Neural crest cell (in vitro differentiated cells): Measurements from ENCODE around the gene ITPKC. TPM values are rescaled to one million over a fixed set of nuclear protein-coding genes. Genes with fewer than 3 reads are reported as not detected.

ENCODE experiments used
- DNase-seq: peaks from one replicate; pipeline ENCODE4 v3.0.0; 2021; ENCODE audit warnings: low read depth, mixed read lengths, low spot score
- H3K27ac Mint-ChIP-seq: one replicate; pipeline ENCODE4 v1.8.0; 2021; ENCODE audit warnings: mild to moderate bottlenecking, mixed read lengths; ENCODE audit not compliant: unreplicated experiment
- H3K27me3 Mint-ChIP-seq: 2 replicates; pipeline ENCODE4 v1.8.0; 2021; ENCODE audit warnings: low read depth, mild to moderate bottlenecking, mixed read lengths
- H3K36me3 Mint-ChIP-seq: 2 replicates; pipeline ENCODE4 v1.8.0; 2021; ENCODE audit warnings: low read depth, mild to moderate bottlenecking, mixed read lengths
- H3K4me1 Mint-ChIP-seq: 2 replicates; pipeline ENCODE4 v1.8.0; 2021; ENCODE audit warnings: mixed read lengths
- H3K4me3 Mint-ChIP-seq: one replicate; pipeline ENCODE4 v1.8.0; 2021; ENCODE audit warnings: mild to moderate bottlenecking, mixed read lengths
- H3K9me3 Mint-ChIP-seq: 2 replicates; pipeline ENCODE4 v1.8.0; 2021; ENCODE audit warnings: mixed read lengths
- total RNA-seq: library from RNA; stranded (reverse); gene quantifications from 2 replicates; pipeline ENCODE4 v1.2.1, GENCODE V29; 2021
- TF ChIP-seq, protein P1 (sequence below): fragments of 200-600 bp; sonication (generic); conservative IDR thresholded peaks from 2 replicates; pipeline ENCODE4 v1.5.0; 2021; ENCODE audit warnings: antibody characterized with exemption, mild to moderate bottlenecking

Gene ITPKC
- total RNA-seq, 1 donor from 2014 or later, result 13.9 TPM

DNA sequence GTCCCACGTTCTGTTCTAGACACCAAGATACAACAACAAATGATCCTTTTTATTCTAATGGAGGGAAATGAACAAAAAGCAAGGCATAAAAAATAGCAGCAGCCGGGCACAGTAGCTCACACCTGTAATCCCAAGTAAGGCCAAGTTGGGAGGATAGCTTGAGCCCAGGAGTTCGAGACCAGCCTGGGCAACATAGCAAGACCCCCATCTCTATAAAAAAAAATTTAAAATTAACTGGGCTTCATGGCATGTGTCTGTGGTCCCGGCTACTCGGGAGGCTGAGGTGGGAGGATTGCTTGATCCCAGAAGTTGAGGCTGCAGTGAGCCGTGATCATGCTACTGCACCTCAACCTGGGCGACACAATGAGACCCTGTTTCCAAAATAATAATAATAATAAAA, 59.5 kb downstream of the ITPKC start:
- Mint-ChIP-seq H3K4me3 (peak overlapping the region; percentile 96), H3K9me3 (no peaks in the 10 kb centered on the region), H3K36me3 (peaks cover 4% of the 10 kb centered on the region), H3K4me1 (peaks cover 41% of the 10 kb centered on the region), H3K27me3 (no peaks in the 10 kb centered on the region), H3K27ac (no peak overlapping the region)
- TF ChIP-seq, protein P1, sequence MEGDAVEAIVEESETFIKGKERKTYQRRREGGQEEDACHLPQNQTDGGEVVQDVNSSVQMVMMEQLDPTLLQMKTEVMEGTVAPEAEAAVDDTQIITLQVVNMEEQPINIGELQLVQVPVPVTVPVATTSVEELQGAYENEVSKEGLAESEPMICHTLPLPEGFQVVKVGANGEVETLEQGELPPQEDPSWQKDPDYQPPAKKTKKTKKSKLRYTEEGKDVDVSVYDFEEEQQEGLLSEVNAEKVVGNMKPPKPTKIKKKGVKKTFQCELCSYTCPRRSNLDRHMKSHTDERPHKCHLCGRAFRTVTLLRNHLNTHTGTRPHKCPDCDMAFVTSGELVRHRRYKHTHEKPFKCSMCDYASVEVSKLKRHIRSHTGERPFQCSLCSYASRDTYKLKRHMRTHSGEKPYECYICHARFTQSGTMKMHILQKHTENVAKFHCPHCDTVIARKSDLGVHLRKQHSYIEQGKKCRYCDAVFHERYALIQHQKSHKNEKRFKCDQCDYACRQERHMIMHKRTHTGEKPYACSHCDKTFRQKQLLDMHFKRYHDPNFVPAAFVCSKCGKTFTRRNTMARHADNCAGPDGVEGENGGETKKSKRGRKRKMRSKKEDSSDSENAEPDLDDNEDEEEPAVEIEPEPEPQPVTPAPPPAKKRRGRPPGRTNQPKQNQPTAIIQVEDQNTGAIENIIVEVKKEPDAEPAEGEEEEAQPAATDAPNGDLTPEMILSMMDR, result no peak
- DNase-seq, result no peak

DNA sequence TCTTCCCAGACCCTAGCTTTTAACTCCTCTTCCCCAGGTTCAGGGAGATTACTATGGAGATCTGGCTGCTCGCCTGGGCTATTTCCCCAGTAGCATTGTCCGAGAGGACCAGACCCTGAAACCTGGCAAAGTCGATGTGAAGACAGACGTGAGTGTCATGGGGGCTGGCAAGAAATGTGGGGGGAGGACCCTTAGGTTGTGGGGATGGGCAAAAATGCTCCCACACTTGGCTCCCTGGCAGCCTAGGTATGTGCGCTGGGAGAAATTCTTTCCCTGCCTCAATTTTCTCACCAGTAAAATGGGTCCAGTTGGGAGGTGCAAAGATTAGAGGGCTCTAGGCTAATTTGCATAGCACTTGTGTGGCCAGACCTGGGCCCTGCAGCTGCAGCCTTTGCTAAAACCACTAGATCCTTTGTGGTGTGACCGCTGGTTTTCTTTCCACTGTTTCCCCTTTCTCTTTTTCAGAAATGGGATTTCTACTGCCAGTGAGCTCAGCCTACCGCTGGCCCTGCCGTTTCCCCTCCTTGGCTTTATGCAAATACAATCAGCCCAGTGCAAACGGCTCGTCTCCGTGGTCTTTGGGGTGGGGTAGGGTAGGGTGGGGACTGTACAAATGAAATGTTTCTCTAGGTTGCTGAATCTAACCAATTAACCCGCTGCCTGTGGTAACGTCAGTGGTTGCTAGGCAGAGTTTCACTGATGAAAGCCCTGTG, 60.2 kb downstream of the ITPKC start:
- Mint-ChIP-seq H3K27ac (peak overlapping the region; percentile 100), H3K4me3 (peak overlapping the region; percentile 96), H3K9me3 (no peaks in the 10 kb centered on the region), H3K27me3 (no peaks in the 10 kb centered on the region), H3K36me3 (peaks cover 4% of the 10 kb centered on the region), H3K4me1 (peaks cover 41% of the 10 kb centered on the region)
- TF ChIP-seq, protein P1, result no peak
- DNase-seq, result peak; percentile 75

DNA sequence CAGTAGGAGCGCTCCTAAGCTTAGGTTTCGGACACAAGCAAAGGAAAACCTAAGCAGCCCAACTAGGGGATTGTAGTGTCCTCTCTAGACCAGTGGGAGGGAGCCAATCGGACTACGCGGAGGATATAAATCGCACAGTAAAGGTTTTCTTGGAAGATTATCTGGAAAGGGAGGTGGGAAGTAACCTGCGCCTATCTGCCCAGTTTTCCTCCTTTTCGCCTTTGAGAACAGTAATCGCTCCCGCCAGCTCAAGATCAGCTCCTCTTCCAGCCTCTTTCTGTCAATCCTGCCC, 60.7 kb downstream of the ITPKC start:
- TF ChIP-seq, protein P1, result no peak
- Mint-ChIP-seq H3K27me3 (no peaks in the 10 kb centered on the region), H3K27ac (peak overlapping the region; percentile 100), H3K4me1 (peaks cover 41% of the 10 kb centered on the region), H3K36me3 (peaks cover 5% of the 10 kb centered on the region), H3K9me3 (no peaks in the 10 kb centered on the region), H3K4me3 (peak overlapping the region; percentile 96)
- DNase-seq, result no peak

DNA sequence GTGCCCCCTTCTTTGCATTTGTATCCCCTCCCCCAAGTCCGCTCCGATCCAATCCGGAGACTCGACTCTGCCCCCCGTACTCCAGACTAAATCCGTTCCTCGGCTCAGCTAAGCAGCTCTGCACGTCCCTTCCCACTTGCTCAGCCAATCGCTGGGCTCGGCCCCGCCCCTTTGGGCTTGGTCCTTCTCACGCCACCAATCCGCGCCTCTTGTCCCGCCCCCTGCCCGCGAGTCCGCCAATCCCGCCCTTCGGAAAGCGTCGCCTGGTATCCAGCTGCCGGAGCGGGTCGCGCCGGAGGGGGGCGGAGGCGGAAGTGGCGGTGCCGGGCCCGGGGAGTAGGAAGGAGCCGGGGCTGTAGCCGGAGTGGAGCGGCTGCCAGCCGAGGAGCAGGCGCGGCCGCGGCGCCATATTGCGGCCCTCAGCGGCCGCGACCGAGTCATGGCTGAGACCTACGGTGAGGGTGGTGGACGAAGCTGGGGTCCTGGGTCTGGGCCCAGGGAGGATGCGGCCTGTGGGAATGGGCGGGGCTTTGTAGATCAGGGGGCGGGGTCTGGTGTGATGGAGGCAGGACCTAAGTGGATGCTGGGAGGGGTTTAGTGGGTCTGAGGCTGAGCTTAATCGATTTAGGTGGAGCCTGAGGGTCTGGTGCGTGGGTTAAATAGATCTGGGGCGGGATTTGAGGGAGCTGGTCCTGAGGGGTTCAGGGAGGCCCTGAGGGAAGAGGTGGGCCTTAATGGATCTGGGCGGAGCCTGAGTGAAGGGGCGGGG, 61.2 kb downstream of the ITPKC start, which contains the start of gene RAB4B:
TSS of gene RAB4B (plus strand) at position 311 of the 769 bp plus-strand sequence. CDS start at position 440, 129 bp downstream.
- DNase-seq, result peak; percentile 99
- TF ChIP-seq, protein P1, result no peak
- H3K4me3 Mint-ChIP-seq, result peak within 1 kb of the TSS; percentile 96
- H3K27me3 Mint-ChIP-seq, result no peaks in the 10 kb centered on the region
- peaks cover 41% of the 10 kb centered on the region for H3K4me1 Mint-ChIP-seq
- H3K36me3 Mint-ChIP-seq, result peaks cover 5% of the 10 kb centered on the region
- H3K9me3 Mint-ChIP-seq, result no peaks in the 10 kb centered on the region
- peak within 1 kb of the TSS; percentile 100 for H3K27ac Mint-ChIP-seq

DNA sequence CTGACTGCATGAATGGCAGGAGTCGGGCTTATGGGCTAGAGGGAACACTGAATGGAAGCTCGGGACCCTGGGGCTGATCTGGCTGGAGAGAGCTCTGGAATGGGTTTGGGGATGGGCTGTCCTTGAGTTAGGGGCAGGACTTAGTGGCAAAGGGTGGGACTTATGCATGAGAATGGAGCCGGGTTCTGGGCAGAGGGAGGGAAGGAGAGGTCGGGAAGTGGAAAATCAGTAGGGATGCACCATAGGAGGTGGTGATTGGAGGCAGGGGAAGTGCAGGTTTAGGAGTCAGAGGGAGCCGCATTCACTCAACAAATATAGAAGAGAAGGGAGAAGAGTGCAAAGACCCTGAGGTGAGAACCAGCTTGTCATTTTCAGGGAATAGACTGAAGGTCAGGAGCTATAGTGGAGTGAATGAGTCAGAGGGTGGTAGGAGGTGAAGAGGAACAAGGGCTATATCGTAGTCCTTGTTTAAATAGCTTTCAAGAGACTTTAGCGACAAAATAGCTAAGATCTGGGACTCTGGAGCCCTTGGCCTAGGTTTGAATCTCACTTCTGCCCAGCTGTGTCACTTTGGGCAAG, 61.9 kb downstream of the ITPKC start:
- Mint-ChIP-seq H3K27me3 (no peaks in the 10 kb centered on the region), H3K9me3 (no peaks in the 10 kb centered on the region), H3K4me3 (peak overlapping the region; percentile 96), H3K27ac (peak overlapping the region; percentile 100), H3K36me3 (peaks cover 5% of the 10 kb centered on the region), H3K4me1 (peaks cover 41% of the 10 kb centered on the region)
- DNase-seq, result no peak
- TF ChIP-seq, protein P1, result no peak
